Progenitor cell of endocrine pancreas (in vitro differentiated cells): ENCODE results near the gene AGTRAP. TPM values are rescaled to one million over a fixed set of nuclear protein-coding genes. Genes with fewer than 3 reads are reported as not detected.

Source experiments
- DNase-seq: peaks from one replicate; pipeline ENCODE4 v3.0.0; 2021; ENCODE audit warnings: low spot score; ENCODE audit not compliant: unreplicated experiment
- H3K27ac Mint-ChIP-seq: 2 replicates; pipeline ENCODE4 v1.8.0; 2021; ENCODE audit warnings: mild to moderate bottlenecking, moderate library complexity, mixed read lengths
- H3K27me3 Mint-ChIP-seq: 2 replicates; pipeline ENCODE4 v1.8.0; 2021; ENCODE audit warnings: mixed read lengths
- H3K36me3 Mint-ChIP-seq: 2 replicates; pipeline ENCODE4 v1.8.0; 2022; ENCODE audit warnings: mixed read lengths; ENCODE audit not compliant: insufficient read depth
- H3K4me1 Mint-ChIP-seq: 2 replicates; pipeline ENCODE4 v1.8.0; 2021; ENCODE audit warnings: low read depth, mixed read lengths
- H3K4me3 Mint-ChIP-seq: 2 replicates; pipeline ENCODE4 v1.8.0; 2021; ENCODE audit warnings: low read depth, mild to moderate bottlenecking, moderate library complexity, mixed read lengths
- H3K9me3 Mint-ChIP-seq: 2 replicates; pipeline ENCODE4 v1.8.0; 2021; ENCODE audit warnings: low read depth, mixed read lengths
- total RNA-seq: library from RNA; stranded (reverse); gene quantifications from 2 replicates; pipeline ENCODE4 v1.2.1, GENCODE V29; 2021
- TF ChIP-seq, protein P1 (sequence below): fragments of 200-600 bp; sonication (generic); IDR thresholded peaks from one replicate; pipeline ENCODE4 v1.5.0; 2021; ENCODE audit warnings: antibody characterized with exemption, mild to moderate bottlenecking; ENCODE audit not compliant: unreplicated experiment

The AGTRAP gene
- total RNA-seq, 1 donor from 2014 or later: 34.2 TPM

DNA sequence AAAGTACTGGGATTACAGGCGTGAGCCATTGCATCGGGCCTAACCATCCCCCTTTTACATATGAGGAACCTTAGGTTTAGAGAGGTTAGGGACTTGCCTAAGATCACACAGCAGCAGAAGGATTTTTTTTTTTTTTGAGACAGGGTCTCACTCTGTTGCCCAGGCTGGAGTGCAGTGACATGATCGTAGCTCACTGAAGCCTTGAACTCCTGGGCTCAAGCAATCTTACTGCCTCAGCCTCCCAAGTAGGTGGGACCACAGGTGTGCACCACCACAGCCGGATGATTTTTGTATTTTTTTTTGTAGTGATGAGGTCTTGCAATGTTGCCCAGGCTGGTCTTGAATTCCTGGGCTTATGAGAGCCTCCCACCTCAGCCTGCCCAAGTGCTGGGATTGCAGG is 23.9 kb downstream of the AGTRAP start:
- DNase-seq: no peak
- peaks cover 4% of the 10 kb centered on the region for H3K9me3 Mint-ChIP-seq
- H3K4me3 Mint-ChIP-seq: no peak overlapping the region
- no peaks in the 10 kb centered on the region for H3K4me1 Mint-ChIP-seq
- no peaks in the 10 kb centered on the region for H3K36me3 Mint-ChIP-seq
- H3K27ac Mint-ChIP-seq: no peak overlapping the region
- TF ChIP-seq, protein P1, sequence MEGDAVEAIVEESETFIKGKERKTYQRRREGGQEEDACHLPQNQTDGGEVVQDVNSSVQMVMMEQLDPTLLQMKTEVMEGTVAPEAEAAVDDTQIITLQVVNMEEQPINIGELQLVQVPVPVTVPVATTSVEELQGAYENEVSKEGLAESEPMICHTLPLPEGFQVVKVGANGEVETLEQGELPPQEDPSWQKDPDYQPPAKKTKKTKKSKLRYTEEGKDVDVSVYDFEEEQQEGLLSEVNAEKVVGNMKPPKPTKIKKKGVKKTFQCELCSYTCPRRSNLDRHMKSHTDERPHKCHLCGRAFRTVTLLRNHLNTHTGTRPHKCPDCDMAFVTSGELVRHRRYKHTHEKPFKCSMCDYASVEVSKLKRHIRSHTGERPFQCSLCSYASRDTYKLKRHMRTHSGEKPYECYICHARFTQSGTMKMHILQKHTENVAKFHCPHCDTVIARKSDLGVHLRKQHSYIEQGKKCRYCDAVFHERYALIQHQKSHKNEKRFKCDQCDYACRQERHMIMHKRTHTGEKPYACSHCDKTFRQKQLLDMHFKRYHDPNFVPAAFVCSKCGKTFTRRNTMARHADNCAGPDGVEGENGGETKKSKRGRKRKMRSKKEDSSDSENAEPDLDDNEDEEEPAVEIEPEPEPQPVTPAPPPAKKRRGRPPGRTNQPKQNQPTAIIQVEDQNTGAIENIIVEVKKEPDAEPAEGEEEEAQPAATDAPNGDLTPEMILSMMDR: no peak
- peaks cover 43% of the 10 kb centered on the region for H3K27me3 Mint-ChIP-seq

DNA sequence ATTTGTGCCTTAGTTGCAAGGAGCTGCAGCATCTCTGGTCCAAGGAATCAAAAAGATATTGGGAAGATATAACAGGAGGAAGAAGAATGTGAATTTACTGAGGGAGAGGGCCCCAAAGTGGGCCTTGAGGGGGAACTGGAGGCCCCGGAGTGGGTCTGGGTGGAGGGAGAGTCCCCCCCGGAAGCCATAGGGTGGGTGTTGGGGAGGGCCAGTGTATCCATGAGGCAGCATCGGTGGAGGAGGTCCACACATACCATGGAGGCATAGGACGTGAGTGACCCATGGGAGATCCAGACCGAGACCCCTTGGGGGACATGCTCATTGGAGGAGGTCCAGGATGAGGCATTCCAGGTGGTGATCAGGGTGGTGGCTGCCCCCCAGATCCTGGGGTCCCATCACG is 25.3 kb downstream of the AGTRAP start:
- Mint-ChIP-seq H3K27me3 (peaks cover 40% of the 10 kb centered on the region), H3K4me1 (no peaks in the 10 kb centered on the region), H3K4me3 (no peak overlapping the region), H3K9me3 (peaks cover 4% of the 10 kb centered on the region), H3K27ac (no peak overlapping the region), H3K36me3 (no peaks in the 10 kb centered on the region)
- TF ChIP-seq, protein P1: no peak
- DNase-seq: no peak

DNA sequence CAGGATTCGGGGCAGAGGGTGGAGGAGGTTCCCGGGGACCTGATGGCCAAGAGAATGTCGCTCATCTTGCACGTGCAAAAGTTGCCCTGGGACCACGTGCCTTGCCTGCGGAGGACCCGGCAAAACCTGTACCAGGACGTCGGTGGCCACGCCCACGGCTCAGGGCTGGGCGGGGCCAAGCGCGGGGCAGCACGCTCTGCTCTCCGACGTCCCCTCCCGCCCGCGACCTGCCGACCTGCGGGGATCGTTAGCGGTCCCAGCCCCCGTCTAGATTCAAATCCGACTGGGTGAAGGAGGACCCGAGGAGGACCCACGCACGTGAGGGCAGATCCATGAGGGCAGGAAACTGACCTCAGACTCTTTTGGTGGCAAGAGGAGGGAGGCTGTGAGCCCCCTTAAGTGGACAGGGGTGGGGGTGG is 26.1 kb downstream of the AGTRAP start, which contains the start of gene C1orf167:
TSS of gene C1orf167 (plus strand) at position 206 of the 419 bp plus-strand sequence. CDS start 2,208 bp downstream, outside the sequence.
- no peaks in the 10 kb centered on the region for H3K36me3 Mint-ChIP-seq
- H3K27me3 Mint-ChIP-seq: peaks cover 35% of the 10 kb centered on the region
- H3K27ac Mint-ChIP-seq: peak within 1 kb of the TSS; percentile 80
- peaks cover 3% of the 10 kb centered on the region for H3K9me3 Mint-ChIP-seq
- H3K4me3 Mint-ChIP-seq: no peak within 1 kb of the TSS
- TF ChIP-seq, protein P1: no peak
- DNase-seq: no peak
- no peaks in the 10 kb centered on the region for H3K4me1 Mint-ChIP-seq

DNA sequence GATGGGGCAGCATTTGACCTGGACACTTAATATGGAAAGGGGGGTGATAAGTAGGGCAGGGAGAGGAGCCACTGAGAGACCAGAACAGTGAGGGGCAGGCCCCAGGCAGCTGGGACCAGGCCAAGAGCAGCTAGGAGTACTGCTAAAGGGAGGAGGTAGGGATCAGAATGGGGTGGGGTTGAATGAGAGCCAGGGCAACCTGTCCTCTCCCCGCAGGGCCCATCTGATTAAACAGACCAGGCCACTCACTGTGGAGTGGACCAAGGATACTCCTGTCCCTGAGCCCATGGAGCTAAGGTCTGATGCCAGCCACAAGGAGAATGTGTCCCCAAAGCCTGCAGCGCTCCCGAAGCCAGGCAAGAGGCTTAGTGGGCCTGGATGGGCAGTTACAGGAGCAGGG is 28.2 kb downstream of the AGTRAP start:
- peaks cover 37% of the 10 kb centered on the region for H3K27me3 Mint-ChIP-seq
- H3K27ac Mint-ChIP-seq: no peak overlapping the region
- no peaks in the 10 kb centered on the region for H3K36me3 Mint-ChIP-seq
- DNase-seq: no peak
- no peaks in the 10 kb centered on the region for H3K4me1 Mint-ChIP-seq
- no peaks in the 10 kb centered on the region for H3K9me3 Mint-ChIP-seq
- TF ChIP-seq, protein P1: no peak
- H3K4me3 Mint-ChIP-seq: no peak overlapping the region

DNA sequence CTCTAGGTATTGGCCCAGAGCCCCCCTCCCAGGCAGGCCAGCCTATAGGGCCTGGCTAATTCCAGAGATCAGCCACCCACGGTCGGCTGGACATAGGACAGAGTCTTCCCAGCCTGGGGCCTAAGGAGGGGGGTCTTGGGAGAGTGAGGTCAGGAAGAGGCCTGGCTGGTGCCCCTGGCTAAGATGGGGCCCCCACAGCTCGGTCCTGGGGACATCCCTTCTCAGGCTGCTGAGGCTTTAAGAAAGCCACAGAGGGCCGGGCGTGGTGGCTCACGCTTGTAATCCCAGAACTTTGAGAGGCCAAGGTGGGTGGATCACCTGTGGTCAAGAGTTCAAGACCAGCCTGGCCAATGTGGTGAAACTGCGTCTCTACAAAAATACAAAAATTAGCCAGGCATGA is 28.6 kb downstream of the AGTRAP start:
- H3K4me3 Mint-ChIP-seq: no peak overlapping the region
- H3K27ac Mint-ChIP-seq: no peak overlapping the region
- no peaks in the 10 kb centered on the region for H3K4me1 Mint-ChIP-seq
- no peaks in the 10 kb centered on the region for H3K9me3 Mint-ChIP-seq
- peaks cover 37% of the 10 kb centered on the region for H3K27me3 Mint-ChIP-seq
- TF ChIP-seq, protein P1: no peak
- no peak for DNase-seq
- no peaks in the 10 kb centered on the region for H3K36me3 Mint-ChIP-seq
